ENCODE results near the gene UMAD1. TPM values are rescaled to one million over a fixed set of nuclear protein-coding genes. Genes with fewer than 3 reads are reported as not detected.

The UMAD1 gene
- total and polyA plus RNA-seq, 2 donors (not counting 3 experiments of a cell fraction or from before 2014, with no cell fraction given) = 5.6 to 6.6 TPM

DNA sequence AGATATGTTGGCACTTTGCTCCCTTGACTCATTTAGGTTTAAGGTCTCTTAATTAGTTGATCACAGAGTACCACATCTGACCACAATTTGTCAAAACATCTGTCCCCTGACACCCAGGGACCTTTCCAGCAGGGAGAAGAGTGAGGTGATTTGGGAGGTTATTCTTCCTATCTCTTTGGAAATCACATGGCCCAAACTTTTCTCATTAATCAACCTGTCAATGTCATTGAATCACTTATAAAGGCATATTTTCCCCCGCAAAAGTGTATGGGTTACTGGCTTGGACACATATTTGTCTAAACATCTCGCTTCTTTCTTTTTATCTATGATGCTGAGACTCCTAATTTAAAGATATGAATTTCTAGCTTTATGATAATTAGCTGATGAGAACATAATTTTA, 170.3 kb downstream of the UMAD1 start:
- Histone ChIP-seq H3K79me2 (ENCODE audit: control insufficient read depth, insufficient read depth, low read length) (no peaks in the 10 kb centered on the region), H3K4me1 (ENCODE audit: control insufficient read depth, extremely low read depth, insufficient read depth, low read length) (no peaks in the 10 kb centered on the region), H4K20me1 (replicated peaks; ENCODE audit: control insufficient read depth, extremely low read depth, insufficient read depth, low read length) (no peaks in the 10 kb centered on the region), H3K27me3 (ENCODE audit: control insufficient read depth in 2 of 2, insufficient read depth in 2 of 2, low read length in 2 of 2) (no peaks in the 10 kb centered on the region), H2AFZ (ENCODE audit: low read depth, low read length) (no peak overlapping the region), H3K9ac (replicated peaks; ENCODE audit: extremely low read depth, insufficient read depth, low read length) (no peak overlapping the region), H3K9me3 (replicated peaks; ENCODE audit: control insufficient read depth, insufficient read depth, low read length) (no peaks in the 10 kb centered on the region), H3K4me2 (ENCODE audit: insufficient read depth, low read length) (no peak overlapping the region), H3K27ac (ENCODE audit: insufficient read depth, low read depth, low read length) (no peak overlapping the region), H3K9me1 (replicated peaks; ENCODE audit: control insufficient read depth, extremely low read depth, insufficient read depth, low read length) (no peaks in the 10 kb centered on the region), H3K4me3 (replicated peaks in 1 of 3; ENCODE audit: insufficient read depth in 1 of 3, low read depth in 1 of 3, low read length in 3 of 3) (no peak overlapping the region), H3K36me3 (ENCODE audit: control insufficient read depth in 2 of 2, extremely low read depth in 1 of 2, insufficient read depth in 2 of 2, low read length in 2 of 2) (no peaks in the 10 kb centered on the region)
- ChIA-PET POLR2A (no interaction called here), CTCF (no interaction called here)
- intact Hi-C loops (cut with micrococcal nuclease) (no loop called here), dilution Hi-C loops (cut with MboI; ENCODE audit: extremely low pct_ligation_motif_present, low sequenced_read_pairs) (no loop called here)
- BruUV-seq (replicated peaks) = no TSS peak
- FAIRE-seq (no peak), DNase-seq (ENCODE audit: low read depth, low spot score) (no peak)
- no peak for TF ChIP-seq EZH2 (IDR thresholded peaks at IDR 0.05; ENCODE audit: borderline replicate concordance, low read depth, low read length, severe bottlenecking)
- no peak for TF ChIP-seq GATA2 (IDR thresholded peaks at IDR 0.05; ENCODE audit: insufficient read depth, insufficient read length, low read depth, low read length)
- TF ChIP-seq MAX (IDR thresholded peaks at IDR 0.05; ENCODE audit: insufficient read depth, insufficient read length) = no peak
- no peak for TF ChIP-seq CTCF (IDR thresholded peaks at IDR 0.05; ENCODE audit: extremely low read depth in 1 of 2, insufficient read depth in 1 of 2, low read depth in 1 of 2, low read length in 2 of 2)
- no peak for TF ChIP-seq JUN (IDR thresholded peaks at IDR 0.05; ENCODE audit: borderline replicate concordance, insufficient read depth, insufficient read length, low read depth)

DNA sequence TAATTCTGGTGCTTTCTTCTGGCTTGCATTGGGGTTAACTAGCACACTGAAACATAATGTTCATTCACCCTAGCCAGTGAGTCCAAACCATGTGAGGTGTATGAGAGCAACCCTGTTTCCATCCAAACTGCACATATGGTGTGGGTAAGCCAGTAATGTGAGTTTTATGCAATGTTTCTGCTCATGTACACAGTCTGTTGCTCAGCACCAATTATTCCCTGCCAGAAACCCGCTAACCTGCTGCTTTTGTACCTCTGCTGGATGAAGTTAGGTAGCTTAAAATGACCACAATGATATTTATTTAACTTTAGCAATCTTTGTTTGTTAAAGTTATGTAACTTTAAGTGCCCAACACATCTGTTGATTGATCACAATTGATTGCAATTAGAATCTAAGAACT, 171.6 kb downstream of the UMAD1 start:
- Histone ChIP-seq H3K9me3 (replicated peaks; ENCODE audit: control insufficient read depth, insufficient read depth, low read length) (no peaks in the 10 kb centered on the region), H3K9me1 (replicated peaks; ENCODE audit: control insufficient read depth, extremely low read depth, insufficient read depth, low read length) (no peaks in the 10 kb centered on the region), H3K79me2 (ENCODE audit: control insufficient read depth, insufficient read depth, low read length) (no peaks in the 10 kb centered on the region), H2AFZ (ENCODE audit: low read depth, low read length) (no peak overlapping the region), H3K4me3 (replicated peaks in 1 of 3; ENCODE audit: insufficient read depth in 1 of 3, low read depth in 1 of 3, low read length in 3 of 3) (no peak overlapping the region), H3K27ac (ENCODE audit: insufficient read depth, low read depth, low read length) (no peak overlapping the region), H3K36me3 (ENCODE audit: control insufficient read depth in 2 of 2, extremely low read depth in 1 of 2, insufficient read depth in 2 of 2, low read length in 2 of 2) (no peaks in the 10 kb centered on the region), H3K9ac (replicated peaks; ENCODE audit: extremely low read depth, insufficient read depth, low read length) (no peak overlapping the region), H3K27me3 (ENCODE audit: control insufficient read depth in 2 of 2, insufficient read depth in 2 of 2, low read length in 2 of 2) (no peaks in the 10 kb centered on the region), H4K20me1 (replicated peaks; ENCODE audit: control insufficient read depth, extremely low read depth, insufficient read depth, low read length) (no peaks in the 10 kb centered on the region), H3K4me1 (ENCODE audit: control insufficient read depth, extremely low read depth, insufficient read depth, low read length) (no peaks in the 10 kb centered on the region), H3K4me2 (ENCODE audit: insufficient read depth, low read length) (no peak overlapping the region)
- no TSS peak for BruUV-seq (replicated peaks)
- FAIRE-seq (no peak), DNase-seq (ENCODE audit: low read depth, low spot score) (no peak)
- ChIA-PET POLR2A (no interaction called here), CTCF (interaction anchor here (1.1 to 1.2 kb wide), 2 partner anchors 16 to 41 kb away, joined by 3 read pairs; no protein-coding TSS in a partner anchor)
- dilution Hi-C loops (cut with MboI; ENCODE audit: extremely low pct_ligation_motif_present, low sequenced_read_pairs) (no loop called here), intact Hi-C loops (cut with micrococcal nuclease) (no loop called here)
- TF ChIP-seq JUN (IDR thresholded peaks at IDR 0.05; ENCODE audit: borderline replicate concordance, insufficient read depth, insufficient read length, low read depth) = no peak
- TF ChIP-seq POLR2AphosphoS5 (IDR thresholded peaks at IDR 0.05; ENCODE audit: insufficient read depth, low read depth, low read length) = no peak
- no peak for TF ChIP-seq MAX (IDR thresholded peaks at IDR 0.05; ENCODE audit: insufficient read depth, insufficient read length)
- TF ChIP-seq POLR2A (IDR thresholded peaks at IDR 0.05; ENCODE audit: low read depth, low read length) = no peak
- no peak for TF ChIP-seq EZH2 (IDR thresholded peaks at IDR 0.05; ENCODE audit: borderline replicate concordance, low read depth, low read length, severe bottlenecking)
- TF ChIP-seq GATA2 (IDR thresholded peaks at IDR 0.05; ENCODE audit: insufficient read depth, insufficient read length, low read depth, low read length) = no peak
- TF ChIP-seq FOS (IDR thresholded peaks at IDR 0.05; ENCODE audit: borderline replicate concordance, insufficient read depth, low read length) = no peak
- TF ChIP-seq CTCF (IDR thresholded peaks at IDR 0.05; ENCODE audit: extremely low read depth in 1 of 2, insufficient read depth in 1 of 2, low read depth in 1 of 2, low read length in 2 of 2) = no peak
- TF ChIP-seq MYC (IDR thresholded peaks at IDR 0.05; ENCODE audit: low read depth, low read length) = no peak
